GM12892 (cell line): ENCODE results near the gene EEF1A2.

Source experiments
- POLR2A ChIP-seq: IDR thresholded peaks from 2 replicates; pipeline ENCODE4 v1.6.1; 2011; ENCODE audit warnings: low read depth, low read length, control low read depth
- POLR2AphosphoS5 ChIP-seq: IDR thresholded peaks from 2 replicates; pipeline ENCODE4 v1.6.1; 2011; ENCODE audit warnings: low read depth, low read length, control low read depth

- TF ChIP-seq POLR2AphosphoS5 (no peak), POLR2A (no peak)
These were observed 29.7 kb downstream of the EEF1A2 start for GRCh38 chr20:63469019-63469712.
